HG03520 (cell line): ENCODE data around the gene RPN1.
"Not testable (repeated sequence)": the region's sequence is repeated elsewhere in the genome, so short reads cannot be mapped to it uniquely, and the experiment has no call there.

Experiments used
- ATAC-seq: cut with Tn5 transposase; IDR thresholded peaks from one replicate; pipeline ENCODE4 v1.9.1; 2021; ENCODE audit warnings: mild to moderate bottlenecking, moderate library complexity; ENCODE audit not compliant: unreplicated experiment

RPN1 gene

DNA sequence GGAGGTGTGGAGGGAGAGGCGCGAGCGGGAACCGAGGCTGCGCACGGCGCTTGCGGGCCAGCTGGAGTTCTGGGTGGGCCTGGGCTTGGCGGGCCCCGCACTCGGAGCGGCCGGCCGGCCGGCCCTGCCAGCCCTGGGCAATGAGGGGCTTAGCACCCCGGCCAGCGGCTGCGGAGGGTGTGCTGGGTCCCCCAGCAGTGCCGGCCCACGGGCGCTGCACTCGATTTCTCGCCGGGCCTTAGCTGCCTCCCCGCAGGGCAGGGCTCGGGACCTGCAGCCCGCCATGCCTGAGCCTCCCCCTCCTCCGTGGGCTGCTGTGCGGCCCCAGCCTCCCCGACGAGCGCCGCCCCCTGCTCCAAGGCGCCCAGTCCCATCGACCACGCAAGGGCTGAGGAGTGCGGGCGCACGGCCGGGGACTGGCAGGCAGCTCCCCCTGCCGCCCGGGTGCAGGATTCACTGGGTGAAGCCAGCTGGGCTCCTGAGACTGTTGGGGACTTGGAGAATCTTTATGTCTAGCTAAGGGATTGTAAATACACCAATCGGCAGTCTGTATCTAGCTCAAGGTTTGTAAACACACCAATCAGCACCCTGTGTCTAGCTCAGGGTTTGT is 2.9 kb upstream of the RPN1 start:
- ATAC-seq, result not testable (repeated sequence)

- no peak for ATAC-seq
These were observed 1.5 kb downstream of the RPN1 start for GRCh38 chr3:128648940-128649663.

GRCh38 chr3:128648402-128648801 is 2.2 kb downstream of the RPN1 start:
- ATAC-seq, result no peak

- ATAC-seq, result no peak
These were observed 3.3 kb downstream of the RPN1 start for GRCh38 chr3:128647307-128647706.

GRCh38 chr3:128634075-128634611 is 16.5 kb downstream of the RPN1 start:
- ATAC-seq, result no peak

DNA sequence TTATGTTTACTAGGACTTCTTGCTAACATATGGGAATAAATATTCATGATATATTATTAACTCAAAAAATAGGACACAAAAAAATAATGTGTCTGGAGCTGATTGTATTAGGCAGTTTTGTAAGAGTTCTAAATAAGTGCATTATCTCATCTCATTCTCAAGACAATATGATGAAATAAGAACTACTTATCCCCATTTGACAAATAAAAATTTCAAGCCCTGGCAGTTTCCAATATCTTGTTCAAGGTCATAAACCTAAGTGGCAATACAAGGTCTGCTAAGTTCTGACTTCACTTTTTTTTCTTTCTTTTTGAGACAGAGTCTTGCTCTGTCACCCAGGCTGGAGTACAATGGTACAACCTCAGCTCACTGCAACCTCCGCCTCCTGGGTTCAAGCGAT is 18.3 kb downstream of the RPN1 start:
- ATAC-seq, result no peak

GRCh38 chr3:128629936-128630335 is 20.7 kb downstream of the RPN1 start:
- no peak for ATAC-seq

DNA sequence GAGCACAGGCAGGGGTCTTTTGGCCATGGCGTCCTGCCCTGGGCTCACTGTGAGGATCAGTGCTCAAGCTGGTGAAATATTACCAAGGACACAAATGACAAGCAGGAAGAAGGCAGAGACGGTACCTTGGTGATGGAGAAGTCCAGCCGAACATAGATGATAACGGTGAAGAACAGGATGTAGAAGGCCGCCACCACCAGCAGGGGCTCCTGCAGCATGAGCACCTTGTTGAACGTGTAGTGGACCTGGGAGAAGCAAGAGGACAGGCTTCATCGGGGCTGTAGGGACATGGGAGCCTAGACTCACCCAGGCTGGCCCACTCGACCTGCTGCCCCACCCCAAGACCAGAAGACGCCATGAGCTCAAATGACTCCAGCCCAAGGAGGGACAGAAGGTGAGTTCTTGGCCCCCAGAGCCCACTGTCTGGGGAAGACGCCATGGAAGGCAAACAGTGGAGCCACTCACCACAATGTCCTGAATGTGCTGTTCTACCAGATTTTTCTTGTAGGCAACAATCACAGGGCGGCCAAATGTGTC is 25.1 kb downstream of the RPN1 start:
- ATAC-seq, result no peak

DNA sequence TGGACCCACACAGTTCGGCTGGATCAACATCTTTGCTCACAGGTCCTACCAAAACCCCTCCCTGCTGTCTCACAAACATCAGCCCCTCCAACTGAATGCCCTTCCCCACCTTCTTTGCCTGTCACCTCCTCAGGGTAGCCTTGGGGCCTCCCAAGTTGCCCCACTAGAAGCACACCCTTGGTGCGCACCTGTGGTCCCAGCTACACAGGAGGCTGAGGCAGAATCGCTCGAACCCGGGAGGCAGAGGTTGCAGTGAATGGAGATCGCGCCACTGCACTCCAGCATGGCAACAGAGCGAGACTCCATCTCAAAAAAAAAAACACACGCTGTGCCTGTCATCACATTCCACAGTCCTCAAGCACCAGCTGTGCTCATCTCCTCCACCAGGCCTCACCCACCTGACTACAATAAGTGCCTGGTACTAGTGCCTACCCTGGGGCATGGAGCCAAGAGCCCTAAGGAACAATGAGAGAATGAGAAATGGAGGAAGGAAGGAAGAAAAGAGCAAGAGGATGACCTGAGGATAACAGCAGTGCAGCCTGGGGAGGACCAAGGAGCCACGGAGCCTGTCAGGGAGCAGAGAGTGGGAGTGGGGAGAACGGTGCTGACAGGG is 26.0 kb downstream of the RPN1 start:
- ATAC-seq, result no peak

GRCh38 chr3:128623762-128624176 is 26.8 kb downstream of the RPN1 start:
- ATAC-seq, result no peak

GRCh38 chr3:128621931-128622330 is 28.7 kb downstream of the RPN1 start:
- no peak for ATAC-seq

- no peak for ATAC-seq
These were observed 29.4 kb downstream of the RPN1 start for GRCh38 chr3:128621234-128621633.

DNA sequence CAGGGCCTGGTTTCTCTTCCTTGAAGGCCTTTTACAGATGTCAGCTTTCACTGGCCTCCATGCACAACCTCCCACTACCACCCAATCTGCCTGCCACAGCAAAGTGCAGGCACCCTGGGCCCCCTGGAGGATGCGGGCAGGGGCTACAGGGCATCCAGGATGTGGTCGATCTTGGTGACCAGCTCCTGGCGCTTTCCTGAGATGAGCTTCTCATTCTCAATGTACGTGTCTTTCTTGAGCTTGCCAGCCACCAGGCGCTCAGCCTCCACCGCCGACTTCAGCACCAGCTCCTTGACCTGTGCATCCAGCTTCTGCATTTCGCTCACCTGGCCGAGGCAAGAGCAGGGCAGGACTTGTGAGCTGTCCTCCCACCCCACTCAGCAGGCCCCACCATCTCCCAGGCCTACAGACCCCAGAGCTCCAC is 30.3 kb downstream of the RPN1 start:
- no peak for ATAC-seq

GRCh38 chr3:128619146-128619890 is 31.3 kb downstream of the RPN1 start:
- no peak for ATAC-seq

GRCh38 chr3:128618398-128618726 is 32.3 kb downstream of the RPN1 start:
- ATAC-seq, result no peak

- peak; percentile 87 for ATAC-seq
These were observed 32.8 kb downstream of the RPN1 start for GRCh38 chr3:128617557-128618397.

GRCh38 chr3:128617270-128617556 is 33.4 kb downstream of the RPN1 start:
- no peak for ATAC-seq

DNA sequence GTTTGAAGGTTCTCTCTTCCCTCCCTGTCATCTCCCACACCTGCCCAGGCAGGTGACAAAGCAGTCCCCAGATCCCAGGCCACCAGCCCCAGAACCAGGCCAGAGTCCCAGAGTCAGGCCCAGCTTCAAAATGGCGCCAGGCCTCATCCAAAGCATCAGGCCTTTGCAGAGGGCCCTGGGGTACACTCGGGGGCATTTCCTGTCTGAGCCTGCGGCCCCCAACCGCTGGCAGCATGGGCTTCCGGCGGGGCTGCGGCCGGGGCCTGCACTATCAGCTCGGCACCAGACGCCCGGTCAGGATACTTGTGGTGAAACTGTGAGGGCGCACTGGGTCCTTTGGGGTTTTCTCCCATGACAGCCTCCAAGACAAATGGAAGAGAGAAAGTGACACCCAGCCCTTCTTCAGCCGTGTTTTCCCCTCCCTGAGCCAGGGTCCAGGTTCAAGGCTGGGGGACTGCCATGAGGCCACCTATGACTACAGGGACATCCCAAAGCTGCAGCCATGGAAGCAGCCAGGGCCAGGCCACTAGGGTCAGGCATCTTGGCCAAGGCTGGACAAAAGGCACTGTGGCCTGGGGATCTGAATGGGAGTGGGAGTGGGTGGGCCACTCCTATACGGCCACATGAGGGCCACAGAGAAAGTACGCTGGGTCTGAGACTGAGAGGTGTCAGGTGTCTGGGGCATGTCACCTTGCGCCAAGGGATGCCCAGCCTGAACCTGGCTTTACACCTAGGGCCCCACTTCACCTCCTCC is 33.9 kb downstream of the RPN1 start:
- ATAC-seq, result no peak

- ATAC-seq, result no peak
These were observed 36.5 kb downstream of the RPN1 start for GRCh38 chr3:128614076-128614475.
